Measurements from ENCODE around the gene ARHGAP18.

Gene ARHGAP18

DNA sequence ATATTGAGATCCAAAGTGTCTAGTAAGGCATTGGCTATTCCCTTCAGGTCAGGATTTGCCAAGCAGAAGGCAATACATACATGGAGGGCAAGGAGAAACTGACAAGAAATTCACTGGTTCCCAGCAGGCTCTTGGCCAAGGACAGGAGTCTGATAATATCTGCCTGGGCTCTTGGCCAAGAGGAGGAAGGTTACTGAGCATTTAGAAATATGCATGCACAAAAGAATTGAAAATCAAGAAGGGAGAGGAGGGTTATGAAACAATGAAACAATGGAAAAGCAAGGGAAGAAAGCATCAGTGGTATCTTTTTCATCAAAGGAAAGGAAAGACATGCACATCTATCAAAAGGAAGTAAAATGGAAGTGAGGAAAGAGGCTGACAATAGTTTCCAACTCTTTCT is 42.4 kb downstream of the ARHGAP18 start:
- no peak for DNase-seq

DNA sequence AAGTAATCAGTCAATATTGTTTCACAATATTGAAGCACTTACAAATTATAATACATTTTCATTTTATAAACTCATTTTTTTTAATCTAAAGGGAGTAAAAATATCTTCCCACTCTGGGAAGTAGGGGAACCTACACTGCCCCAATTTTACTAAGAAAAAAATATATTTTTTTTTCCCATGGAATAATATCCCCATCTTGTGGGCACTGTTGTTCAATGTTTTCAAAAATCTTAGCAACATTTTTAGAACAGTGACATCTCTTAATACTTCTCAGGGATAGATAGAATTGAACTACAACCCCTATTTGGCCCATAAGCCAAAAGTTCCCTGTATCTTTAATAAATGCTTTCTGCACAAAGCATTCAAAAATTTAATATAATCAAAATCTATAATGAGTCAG is 42.9 kb downstream of the ARHGAP18 start:
- DNase-seq, result no peak

DNA sequence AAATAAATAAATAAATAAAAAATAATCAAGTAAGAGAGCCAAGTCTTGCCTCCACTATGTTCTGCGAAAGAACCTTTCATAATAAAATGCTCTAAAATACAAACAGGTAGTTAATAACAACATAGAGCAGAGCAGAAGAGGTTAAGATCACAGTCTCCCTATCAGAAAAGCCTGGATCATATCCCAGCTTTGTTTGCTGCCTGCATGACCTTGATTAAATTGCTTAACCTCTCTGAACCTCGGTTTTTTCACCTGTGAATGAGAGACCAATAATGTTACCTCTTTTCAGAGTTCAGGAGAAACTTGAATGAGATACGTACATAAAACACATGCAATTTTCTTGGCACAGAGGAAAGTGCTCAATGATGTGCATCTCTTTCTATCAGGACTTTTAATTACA is 44.4 kb downstream of the ARHGAP18 start:
- no peak for DNase-seq

DNA sequence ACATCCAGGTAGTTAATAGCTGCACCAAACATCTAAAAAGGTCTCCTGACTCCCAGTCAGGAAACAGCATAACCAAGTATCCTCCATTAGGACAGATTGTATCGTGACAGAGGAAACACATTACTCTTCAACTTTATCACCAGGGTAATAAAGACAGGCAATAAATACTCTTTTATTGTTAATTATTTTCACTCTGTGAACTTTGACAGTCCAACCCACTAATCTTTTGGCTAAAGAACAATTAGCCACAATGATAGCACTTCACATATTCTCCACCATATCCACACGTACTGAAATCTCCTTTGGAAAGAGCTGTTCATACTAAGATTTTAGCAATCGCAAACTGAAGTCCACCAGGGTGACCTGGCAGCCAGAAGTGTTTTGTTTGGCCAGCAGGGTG is 46.4 kb downstream of the ARHGAP18 start:
- no peak for DNase-seq

DNA sequence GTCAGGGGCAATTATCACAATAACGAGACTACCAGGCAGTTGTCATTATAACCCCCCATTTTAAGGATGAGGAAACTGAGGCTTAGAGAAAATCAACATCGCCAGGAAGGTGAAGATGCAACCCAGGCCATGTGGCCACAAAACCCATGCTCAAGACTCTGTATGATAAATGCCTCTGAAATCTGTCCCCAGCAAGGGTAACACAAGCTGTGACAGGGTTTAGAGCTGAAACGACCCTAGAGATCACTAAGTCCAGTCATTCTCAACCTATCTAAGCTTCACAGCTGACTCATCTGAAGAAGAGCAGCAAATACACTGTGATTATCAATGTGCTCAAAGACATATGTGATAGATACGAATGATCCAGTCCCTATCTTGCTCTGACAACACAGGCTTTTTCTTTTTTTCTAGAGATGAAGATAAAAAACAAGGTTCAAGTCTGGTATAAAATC is 47.0 kb downstream of the ARHGAP18 start:
- DNase-seq, result no peak

DNA sequence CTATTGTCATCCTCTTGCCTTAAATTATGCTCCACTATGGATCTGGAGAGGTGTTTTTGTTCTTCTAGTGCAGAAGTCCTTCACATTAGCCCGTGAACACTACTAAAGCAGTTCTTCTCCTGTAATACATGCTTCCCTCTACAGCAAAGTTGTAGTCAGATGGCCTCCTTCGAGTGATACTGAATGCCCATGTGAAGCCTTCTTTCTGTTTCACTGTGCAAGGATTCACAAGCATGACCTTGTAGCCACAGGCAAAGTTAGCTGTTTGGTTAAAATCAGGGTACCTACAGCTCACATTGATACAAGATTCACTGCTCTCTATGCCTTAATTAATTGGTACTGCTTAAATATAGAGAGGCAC is 47.6 kb downstream of the ARHGAP18 start:
- DNase-seq, result peak in 1 of 51 donors; percentile 60

DNA sequence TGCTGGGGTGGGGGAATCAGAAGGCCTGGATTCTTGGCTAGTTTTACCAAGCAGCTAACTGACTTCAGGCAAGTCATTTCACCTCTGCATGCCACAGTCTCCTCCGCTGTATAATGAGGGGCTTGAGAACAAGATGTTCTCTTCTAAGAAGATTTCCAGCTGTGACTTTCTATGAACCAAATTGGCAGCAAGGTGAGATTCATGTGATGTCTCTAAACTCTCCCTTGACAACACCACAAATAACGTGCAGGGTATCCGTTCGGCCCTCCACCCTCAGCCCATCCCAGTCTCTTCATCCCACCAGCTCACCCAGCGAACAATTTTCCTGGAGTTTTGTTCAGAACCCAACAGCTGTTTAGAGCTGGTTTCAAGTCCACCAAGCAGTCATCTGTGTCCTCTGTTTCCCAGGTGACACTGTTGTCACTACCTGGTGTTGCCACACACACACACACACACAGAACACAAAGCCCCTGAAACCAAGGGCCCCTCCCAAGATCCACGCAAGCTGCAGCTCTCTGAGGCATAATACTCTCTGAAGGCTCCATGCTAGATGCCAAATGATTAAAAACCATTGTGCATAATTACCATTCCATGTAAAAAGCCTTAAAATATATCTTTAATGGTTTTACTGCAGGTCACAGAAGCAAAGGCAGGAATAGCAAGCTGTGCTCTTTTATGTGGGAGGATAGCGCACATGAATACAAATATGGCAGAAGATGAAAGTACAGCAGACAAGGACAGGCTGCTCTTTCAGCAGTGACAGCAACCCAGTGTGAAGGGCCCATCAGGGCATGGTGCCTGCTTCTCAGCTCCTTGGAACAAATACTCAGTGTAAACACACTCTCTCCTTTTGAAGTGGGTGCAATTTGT is 48.2 kb downstream of the ARHGAP18 start:
- DNase-seq, result peak in 17 of 51 donors; percentile 2 to 60 (median 17)

DNA sequence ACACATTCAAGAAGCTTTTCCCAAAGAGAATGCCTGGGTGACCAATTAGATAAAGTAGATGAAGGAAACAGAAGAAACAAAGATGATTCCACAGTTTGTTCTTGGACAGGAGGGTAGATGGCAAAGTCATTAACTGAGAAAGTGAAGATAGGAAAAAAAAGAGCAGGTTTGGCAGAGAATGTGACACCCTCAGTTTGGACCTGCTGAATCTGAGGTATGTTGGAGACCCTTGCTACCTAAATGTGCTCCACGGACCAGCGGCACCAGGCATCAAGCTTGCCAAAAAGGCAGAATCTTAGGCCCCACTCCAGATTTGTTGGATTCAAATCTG is 49.7 kb downstream of the ARHGAP18 start:
- no peak for DNase-seq

DNA sequence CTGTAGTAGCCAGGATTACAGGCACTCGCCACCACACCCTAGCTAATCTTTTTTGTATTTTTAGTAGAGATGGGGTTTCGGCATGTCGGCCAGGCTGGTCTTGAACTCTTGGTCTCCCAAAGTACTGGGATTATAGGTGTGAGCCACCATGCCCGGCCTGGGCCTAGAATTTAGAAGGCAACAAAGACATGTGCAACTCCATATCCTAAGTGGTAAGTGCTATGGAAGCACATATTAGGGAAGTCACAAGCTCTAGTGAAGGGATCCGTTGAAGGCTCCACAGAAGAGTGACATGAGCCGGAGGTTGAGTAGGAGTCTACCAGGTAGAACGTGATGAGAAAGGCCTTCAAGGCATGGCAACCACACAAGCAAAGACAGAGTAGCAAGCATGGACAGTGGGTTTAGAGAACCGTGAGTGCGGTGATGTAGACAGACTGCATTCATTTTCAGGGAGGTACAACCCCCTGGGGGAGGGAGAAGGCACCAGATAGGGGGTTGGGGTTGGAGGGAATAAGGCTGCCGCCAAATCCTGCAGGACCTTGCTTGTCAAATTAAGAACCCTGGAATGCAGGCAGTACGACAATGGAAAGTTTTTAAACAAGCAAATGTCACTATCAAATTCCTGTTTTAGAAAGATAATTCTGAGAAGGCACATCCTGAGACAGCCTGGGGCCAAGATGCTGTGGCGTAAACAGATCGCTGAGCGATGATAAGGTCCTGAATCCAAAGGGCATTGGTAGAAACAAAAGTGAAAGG is 50.2 kb downstream of the ARHGAP18 start:
- DNase-seq, result no peak

DNA sequence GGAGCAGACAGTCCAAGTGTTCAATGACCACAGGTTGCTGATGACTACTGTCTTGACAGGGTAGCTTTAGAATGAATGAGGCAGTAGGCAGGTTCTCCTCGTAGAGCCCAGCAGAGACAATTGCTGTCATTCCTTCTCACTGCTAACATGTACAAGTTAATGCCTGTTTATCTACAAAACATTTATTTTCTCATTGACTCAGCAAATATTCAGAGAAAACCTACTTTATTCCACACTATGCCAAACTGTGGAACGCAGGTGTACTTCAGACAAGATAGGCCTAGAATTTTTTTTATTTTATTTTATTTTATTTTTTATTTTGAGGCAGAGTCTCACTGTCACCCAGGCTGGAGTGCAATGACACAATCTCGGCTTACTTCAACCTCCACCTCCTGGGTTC is 50.8 kb downstream of the ARHGAP18 start:
- no peak for DNase-seq

DNA sequence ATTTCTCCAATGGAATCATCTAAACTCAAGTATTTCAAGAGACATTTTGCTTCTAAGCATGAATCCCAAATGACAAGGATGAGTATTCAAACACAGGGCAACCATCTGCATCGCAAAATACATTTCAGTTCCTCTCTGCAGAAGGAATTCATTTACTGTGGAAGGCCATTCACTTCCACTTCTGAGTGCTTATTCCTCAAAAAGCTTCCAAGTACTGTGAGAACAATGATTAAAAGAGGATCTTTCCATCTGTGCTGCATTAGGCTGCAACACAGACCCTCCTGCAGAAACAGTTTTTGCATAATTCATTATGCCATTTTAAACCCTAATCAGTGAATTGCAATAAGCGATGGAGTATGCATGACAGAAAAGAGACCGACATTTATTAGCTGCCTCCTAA is 52.5 kb downstream of the ARHGAP18 start:
- no peak for DNase-seq

DNA sequence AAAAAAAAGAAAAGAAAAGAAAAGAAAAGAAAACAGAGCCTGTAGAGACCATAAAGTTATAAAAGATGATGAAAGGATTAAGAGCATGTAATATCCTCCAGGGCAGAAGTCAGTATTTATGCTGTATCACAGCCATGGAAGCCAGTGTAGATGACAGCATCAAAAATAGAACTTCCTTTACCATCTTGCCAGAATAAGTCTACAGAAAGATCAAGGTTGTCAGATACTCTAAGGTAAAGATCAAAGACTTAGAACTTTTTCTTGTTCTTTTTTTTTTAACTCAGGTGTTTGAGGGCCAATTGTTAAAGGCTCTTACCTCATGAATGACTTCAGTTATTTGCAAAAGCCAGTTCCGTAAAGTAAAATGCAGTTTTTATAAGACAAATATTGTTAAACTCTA is 54.6 kb downstream of the ARHGAP18 start:
- DNase-seq, result no peak

DNA sequence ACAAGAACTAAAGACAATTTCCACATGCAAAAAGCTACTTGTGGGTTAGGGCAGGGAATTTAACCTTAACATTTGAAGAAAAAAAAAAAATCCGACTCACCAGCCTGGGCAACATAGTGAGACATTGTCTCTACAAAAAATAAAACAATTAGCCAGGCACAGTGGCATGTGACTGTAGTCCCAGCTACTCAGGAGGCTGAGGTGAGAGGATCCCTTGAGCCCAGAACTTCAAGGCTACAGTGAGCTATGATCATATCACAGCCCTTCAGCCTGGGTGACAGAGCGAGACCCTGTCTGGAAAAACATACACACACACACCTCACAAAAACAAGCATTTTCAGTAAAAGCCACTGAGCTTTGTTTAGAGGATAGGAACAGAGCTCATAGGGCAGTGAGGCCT is 56.2 kb downstream of the ARHGAP18 start:
- no peak for DNase-seq

DNA sequence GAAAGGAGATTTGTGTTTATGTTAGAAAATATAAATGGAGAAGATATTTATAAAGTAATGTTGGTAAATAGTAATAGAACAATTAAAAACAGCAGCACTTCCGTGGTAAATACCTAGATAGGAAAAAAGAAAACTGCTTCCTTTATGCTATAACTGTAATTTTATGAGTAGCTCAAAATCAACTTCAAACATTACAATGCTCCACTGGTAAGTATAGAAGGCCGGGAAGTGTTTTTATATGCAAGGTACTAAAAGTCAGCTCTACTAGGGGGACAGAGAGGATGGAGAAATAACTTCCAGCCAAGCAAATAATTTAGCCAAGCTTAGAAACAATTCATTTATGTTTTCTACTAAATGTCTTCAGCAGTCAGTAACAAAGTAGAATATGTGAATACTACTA is 56.7 kb downstream of the ARHGAP18 start:
- DNase-seq, result no peak

DNA sequence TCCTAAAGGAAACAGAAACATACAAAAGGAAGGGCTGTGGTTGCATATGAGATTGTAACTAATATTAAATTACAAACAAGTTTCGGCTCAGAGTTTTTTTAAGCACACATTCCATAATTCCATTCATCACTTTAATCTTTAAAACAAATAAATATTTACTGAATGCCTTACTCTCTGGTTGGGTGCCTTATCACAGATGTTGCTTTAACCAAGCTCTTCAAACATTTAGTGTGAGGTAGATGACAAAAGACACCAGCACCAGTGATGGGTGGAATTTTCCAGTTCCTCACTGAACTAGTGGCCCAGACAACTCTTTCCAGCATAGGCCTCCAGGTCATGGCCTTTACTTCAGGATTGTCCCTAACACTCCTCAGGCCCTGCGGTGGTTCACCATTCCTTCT is 58.7 kb downstream of the ARHGAP18 start:
- no peak for DNase-seq

DNA sequence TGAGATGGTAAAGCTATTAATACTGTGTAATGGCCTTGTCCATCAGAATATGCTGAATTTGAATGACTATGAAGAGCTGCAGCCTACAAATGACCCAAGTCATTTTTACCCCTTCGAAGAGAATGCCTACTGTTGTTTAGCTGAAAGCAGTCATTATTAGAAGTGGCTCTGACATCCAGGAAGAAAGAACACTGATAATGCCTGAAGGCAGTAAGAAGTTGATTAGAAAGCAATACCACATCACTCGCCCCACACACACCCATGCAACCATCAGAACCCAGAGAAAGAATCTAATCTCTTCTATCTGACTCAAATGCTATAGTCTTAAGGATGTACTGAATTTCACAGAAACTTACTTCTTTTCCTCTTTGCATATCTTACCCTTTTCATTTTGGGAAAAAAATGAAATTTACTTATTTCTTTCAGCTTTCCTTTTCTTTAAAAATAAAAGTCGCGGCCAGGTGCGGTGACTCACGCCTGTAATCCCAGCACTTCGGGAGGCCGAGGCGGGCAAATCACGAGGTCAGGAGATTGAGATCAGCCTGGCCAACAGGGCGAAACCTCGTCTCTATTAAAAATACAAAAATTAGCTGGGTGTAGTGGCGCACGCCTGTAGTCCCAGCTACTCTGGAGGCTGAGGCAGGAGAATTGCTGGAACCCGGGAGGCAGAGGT is 61.0 kb downstream of the ARHGAP18 start:
- DNase-seq, result no peak

DNA sequence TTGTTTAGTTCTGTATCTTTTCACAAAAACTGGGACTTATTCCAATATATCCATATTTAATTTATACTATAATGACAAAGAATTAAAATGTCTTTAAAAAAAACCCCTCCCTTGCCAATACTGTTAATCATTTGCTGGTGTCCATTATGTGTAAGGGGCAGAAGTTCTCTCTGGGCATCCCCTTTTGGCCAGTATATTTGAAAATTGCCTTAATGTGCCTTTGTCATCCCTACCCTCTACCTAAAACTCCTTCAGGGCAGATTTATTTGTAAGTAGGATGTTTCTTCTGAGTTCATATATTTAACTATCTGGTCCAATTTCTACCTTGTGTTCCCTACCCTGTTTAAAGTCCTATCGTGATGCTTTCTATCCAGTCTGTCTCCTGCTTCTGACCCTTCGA is 62.9 kb downstream of the ARHGAP18 start:
- DNase-seq, result no peak

DNA sequence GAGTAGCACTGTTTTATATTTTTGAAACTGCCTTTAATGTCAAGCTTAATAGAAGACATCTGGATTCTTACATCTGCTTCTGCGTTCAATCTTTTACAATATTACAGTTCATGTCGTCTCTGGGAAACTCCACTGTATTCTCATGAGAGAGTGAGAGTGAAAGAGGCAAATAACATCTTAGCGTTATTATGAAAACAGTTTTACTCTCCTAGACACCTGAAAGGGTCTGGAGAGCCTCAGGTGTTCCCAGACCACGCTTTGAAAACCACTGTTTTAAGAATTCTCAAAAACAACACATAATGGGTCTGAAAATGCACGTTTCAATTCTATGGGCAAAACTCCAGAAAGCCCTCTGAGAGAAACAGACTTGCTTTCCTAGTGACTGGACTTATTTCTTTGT is 63.3 kb downstream of the ARHGAP18 start:
- no peak for DNase-seq

DNA sequence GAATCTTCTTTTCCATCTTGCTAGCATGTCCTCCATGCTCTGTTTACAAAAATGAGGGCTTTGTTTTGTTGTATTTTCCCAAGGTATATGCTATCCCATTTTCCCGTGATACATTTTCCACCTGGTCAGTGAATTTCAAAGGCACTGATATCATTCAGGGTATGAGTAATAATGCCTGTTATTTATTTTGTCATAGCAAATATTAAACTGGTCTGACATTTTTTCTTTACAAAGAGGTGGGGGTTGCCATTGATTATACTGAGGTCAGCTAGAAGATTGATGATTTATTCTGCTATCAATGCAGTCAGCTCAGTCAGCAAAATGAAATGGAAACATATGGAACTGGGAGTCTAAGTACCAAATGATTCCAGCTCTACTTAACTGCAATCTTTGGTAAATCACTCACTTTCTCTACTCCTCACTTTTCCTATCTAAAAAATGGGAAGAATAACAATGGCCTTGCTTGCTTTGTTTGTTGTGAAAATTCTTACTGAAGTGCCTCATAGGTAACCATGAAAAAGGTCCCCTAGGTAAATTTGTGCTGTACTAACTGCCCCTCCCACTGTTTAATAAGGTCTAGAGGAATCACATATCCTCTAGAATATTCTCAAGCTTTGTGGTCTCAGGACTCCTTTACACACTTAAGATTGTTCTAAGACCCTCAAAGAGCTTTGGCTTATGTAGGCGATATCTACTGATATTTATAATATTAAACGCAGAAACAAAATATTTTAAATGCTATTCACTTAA is 64.0 kb downstream of the ARHGAP18 start:
- DNase-seq, result no peak

DNA sequence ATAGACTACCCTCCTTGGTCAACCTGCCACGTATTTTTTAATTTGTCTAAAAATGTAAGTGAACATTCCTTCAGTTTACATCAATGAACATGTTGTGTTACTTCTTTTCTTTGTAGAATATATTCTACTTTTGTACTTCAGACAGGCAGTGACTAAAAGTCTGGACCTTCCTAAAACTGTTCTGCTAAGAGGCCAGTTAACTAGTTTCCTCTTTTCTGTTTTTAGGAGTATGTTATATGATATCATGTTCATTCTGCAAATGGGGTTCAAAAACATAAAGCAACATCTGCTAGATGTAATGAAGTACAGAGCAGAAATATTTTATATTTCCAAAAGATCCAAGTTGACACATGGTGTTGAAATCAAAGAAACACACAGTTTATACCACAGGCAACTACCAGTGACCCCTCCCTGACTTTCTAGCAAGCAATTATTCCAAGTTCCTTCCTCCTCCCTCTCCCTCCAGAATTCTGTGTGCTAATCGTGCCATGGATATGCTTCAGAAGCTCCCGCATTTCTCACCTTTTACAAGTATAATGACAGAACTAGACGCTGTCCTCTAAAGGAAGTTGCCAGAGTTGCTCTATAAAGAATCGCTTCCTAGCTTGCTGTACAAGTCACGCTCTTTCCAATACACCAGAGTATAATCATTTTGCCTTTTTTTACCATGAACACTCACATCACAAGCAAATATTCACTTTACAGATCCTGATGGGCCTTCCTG is 64.7 kb downstream of the ARHGAP18 start:
- no peak for DNase-seq

DNA sequence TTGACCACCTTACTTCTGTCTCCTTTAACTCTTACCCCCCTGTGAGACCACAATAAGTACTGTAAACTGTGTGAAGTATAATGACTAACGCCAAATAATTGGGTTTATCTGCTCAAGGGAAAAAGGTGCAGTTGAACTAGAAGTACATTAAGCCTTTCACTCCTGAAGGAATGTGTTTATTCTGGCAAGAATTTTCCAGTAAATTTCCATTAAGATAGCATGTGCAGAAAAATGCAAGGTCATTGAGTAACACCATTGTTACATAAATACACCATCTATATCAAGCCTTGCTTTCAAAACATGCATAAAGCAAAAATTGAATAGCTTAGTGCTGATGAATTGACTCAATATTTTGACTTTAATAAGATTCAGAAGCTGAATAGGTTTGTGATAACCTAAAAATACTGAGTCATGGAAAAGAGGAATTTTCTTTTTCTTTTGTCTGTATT is 65.4 kb downstream of the ARHGAP18 start:
- peak in 1 of 51 donors; percentile 19 for DNase-seq

Measured in hypothalamus (tissue), 51 donors.